NK-92 (cell line): ENCODE measurements around the gene TM2D1.
"Not testable (repeated sequence)": the region's sequence is repeated elsewhere in the genome, so short reads cannot be mapped to it uniquely, and the experiment has no call there.

Experiments
- DNase-seq: peaks from one replicate; lab custom pipeline; 2025; ENCODE audit not compliant: unreplicated experiment; lab: John Stamatoyannopoulos, UW

TM2D1 gene

DNA sequence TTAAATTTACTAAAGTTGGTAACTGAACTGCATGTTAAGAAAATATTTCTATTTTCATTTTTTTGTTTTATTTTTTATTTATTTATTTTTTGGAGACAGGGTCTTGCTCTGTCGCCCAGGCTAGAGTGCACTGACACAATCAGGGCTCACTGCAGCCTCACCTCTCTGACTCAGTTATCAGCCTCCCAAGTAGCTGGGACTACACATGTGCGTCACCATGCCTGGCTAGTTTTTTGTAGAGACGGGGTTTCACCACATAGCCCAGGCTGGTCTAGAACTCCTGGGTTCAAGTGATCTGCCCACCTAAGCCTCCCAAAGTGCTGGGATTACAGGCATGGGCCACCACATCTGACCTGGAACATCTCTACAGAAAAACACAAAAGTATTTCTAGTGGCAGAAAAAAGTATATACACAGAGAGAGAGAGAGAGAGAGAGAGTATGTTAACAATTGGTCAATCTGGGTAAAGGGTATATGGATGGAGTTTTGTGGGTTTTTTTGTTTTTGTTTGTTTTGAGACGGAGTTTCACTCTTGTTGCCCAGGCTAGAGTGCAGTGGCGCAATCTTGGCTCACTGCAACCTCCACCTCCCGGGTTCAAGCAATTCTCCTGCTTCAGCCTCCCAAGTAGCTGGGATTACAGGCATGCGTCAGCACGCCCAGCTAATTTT is 5.8 kb downstream of the TM2D1 start:
- DNase-seq, result not testable (repeated sequence)

DNA sequence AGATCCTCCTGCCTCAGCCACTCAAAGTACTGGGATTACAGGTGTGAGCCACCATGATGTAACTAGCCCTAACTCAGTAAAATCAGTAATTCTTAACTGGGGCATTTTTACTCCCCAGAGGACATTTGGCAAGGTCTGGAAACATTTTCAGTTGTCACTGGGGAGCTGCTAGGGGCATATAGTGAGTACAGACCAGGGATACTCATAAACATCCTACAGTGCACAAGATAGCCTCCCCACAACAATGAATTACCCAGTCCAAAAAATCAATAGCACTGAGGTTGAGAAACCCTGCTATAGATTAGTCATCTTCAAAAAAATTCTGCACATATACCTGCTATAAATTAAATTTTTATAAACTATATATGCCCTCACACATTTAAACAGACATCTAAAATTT is 13.0 kb downstream of the TM2D1 start:
- DNase-seq, result no peak

- not testable (repeated sequence) for DNase-seq
Measured at GRCh38 chr1:61711257-61711656, 13.7 kb downstream of the TM2D1 start.

- no peak for DNase-seq
Measured at GRCh38 chr1:61709908-61710289, 15.0 kb downstream of the TM2D1 start.

DNA sequence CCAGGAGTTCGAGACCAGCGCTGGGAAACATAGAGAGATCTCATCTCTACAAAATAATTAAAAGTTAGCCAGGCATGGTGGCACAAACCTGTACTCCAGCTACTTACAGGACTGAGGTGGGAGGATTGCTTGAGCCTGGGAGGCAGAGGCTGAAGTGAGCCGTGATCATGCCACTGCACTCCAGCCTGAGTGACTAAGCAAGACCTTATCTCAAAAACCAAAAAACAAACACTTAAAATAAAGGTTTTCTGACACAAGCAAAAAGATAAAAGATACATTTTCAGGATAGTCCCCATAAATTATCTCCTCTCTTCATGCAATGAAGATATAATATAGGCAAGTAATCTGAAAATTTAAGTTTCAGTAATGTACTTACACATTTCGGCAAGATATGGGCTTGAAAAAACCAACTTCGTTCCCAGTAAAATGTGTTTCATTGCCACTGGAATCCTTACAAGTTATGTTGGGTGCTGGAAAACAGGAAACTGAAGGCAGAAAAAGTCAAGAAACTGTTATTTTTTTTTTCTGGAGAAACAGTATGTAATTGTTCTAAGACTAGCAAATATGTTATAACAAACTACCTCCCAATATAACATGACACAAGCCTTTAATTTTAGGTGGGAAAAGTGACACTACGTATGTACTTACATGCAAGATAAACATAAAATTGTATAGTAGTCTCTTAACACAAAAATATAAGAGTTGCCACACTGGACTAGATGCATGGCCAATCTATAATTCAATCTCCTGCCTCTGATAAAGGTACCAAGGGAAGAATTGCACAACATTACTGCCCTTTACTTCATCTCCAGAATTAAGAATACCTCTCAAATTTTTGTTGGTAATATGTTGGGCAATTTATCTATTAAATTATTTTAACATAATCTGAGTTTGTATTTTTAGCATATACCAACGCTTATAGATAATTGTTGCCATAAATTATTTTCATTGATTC is 15.7 kb downstream of the TM2D1 start:
- DNase-seq, result no peak

- no peak for DNase-seq
Measured at GRCh38 chr1:61699911-61700851, 24.8 kb downstream of the TM2D1 start.

DNA sequence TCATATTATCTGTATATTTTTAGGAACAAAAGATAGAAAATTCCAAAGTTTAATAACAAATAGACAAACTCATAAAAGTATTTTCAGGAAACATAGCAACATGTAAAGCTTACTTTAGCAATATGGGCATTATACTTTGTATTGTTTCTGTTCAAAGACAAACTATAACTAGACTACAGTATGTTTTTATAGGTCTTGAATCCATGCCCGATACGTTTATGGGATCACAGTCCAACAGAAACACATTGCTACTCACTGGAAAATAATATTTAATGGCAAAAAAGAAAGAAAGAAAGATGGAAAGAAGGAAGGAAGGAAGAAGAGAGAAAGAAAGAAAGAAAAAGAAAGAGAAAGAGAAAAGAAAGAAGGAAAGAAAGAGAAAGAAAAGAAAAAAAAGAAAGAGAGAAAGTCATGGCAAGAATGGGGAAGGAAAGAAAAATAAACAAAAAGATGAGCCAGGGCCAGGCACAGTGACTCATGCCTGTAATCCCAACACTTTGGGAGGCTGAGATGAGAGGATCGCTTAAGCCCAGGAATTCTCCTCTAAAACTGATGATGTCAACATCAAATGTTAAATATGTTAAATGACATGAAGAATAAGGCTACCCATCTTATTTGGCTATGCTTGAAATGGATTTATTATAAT is 32.7 kb downstream of the TM2D1 start:
- no peak for DNase-seq

DNA sequence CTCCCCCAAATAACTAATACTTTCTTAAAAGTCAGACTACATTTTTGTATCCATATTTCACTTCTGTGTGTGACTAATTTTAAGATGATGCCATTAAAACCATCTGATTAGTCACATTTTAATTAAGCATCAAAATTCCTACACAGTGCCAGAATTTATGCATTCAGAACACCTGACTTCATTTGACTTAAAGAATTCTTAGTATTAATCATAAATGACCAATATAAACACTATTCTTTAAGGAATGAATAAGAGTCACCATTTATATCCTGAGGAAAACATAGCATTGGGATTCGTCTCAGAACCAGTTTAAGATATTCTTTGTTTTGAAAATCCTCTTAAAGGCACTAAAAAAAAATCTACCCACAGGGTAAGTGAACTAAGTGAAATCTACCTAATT is 37.0 kb downstream of the TM2D1 start:
- no peak for DNase-seq

DNA sequence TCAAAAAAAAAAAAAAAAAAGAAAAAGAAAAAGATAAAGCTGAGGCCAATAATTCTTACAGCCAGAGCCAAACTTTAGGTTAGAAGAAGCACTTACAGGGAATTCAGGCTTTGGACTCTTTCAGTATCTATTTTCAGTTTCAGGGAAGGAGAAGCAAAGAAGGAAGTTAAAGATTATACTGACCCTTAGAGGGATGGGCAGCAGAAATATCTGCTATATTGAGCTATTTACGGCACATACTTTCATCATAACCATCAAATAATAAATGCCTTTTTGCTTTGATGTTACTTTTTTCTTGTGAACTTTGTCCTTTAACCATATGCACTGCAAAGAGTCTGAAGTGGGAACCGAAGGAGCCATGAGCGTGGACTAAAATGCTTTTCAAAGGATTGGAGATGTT is 42.0 kb downstream of the TM2D1 start:
- no peak for DNase-seq

DNA sequence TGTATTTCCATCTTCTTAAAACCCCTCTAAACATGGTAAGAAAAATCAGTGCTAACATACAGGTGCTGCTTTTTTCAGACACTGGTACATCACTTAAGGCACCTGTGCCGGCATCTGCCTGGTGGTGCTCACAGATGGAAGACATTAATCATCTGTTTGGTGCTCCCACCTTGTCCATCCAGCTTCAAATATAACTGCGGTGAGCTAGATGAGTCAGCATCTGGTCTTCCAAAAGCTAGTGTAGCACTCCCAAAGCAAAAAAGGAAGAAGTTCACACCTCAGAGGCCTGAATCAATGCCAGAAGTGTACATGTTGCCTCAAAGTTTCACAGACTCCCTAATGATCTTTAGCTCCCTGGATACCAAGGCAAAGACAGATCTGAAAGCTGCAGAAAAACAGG is 44.4 kb downstream of the TM2D1 start:
- DNase-seq, result no peak

- not testable (repeated sequence) for DNase-seq
Measured at GRCh38 chr1:61676881-61677280, 48.1 kb downstream of the TM2D1 start.

- no peak for DNase-seq
Measured at GRCh38 chr1:61674221-61674620, 50.7 kb downstream of the TM2D1 start.

DNA sequence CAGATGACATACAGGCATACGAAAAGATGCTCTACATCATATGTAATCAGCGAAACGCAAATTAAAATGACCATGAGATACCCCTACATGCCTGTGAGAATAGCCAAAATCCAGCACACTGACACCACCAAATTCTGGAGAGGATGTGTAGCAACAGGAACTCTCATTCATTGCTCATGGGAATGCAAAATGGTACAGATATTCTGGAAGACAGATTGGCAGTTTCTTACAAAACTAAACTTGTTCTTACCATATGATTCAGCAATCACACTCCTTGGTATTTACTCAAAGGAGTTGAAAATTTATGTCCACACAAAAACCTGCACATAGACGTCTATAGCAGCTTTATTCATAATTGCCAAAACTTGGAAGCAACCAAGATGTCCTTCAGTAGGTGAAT is 52.6 kb downstream of the TM2D1 start:
- DNase-seq, result no peak

DNA sequence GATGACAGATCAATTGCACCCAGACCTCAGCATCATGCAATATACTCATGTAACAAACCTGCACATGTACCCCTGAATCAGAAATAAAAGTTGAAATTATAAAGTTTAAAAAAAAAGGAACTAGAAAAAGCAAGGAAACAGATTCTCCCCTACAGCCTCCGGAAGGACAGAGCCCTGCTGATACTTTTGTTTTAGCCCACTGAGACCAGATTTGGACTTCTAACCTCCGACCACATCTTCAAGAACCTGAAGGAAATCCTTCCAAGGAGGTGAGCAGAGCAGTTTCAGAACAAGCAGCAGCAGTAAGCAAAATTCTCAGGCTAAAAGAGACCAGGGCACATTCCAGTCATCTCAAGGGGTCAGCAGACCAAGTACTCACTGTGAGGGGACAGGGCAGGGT is 54.5 kb downstream of the TM2D1 start:
- DNase-seq, result no peak

GRCh38 chr1:61670016-61670415 is 54.9 kb downstream of the TM2D1 start:
- DNase-seq, result no peak

DNA sequence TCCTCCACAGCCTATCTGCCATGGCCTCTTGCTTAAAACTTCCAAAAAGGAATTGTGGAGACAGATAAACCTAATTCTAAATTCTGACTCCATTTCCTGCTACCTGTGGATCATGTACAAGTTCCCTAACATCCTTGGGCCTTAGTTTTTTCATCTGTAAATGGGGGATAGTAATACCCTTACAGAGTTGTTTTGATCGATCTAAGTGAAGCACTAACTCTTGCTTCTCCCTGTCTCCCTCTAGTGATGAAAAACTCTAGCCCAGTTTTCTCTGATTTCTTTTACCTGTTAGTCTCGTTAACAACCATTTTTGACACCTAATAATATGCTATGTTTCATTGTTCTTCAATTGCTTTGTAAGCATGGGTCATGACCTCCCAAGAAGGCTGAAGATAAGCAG is 65.9 kb downstream of the TM2D1 start:
- no peak for DNase-seq

- DNase-seq, result no peak
Measured at GRCh38 chr1:61655453-61655852, 69.5 kb downstream of the TM2D1 start.

DNA sequence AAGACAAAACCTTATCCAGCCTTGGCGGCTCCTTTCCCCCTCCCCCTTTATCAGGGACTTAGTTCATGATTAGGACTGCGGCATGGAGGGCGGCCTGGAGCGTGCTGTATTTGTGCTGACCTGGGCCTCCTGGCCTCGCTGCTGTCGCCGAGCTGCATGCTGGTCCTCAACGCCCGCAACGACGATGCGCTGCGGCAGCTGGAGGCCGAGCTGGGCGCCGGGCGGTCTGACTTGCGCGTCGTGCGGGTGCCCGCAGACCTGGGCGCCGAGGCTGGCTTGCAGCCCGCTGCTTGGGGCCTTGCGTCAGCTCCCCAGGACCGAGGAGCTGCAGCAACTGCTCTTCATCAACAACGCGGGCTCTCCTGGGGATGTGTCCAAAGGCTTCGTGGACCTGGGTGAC is 70.9 kb downstream of the TM2D1 start:
- DNase-seq, result no peak

- DNase-seq, result no peak
Measured at GRCh38 chr1:61648983-61649742, 75.8 kb downstream of the TM2D1 start.

DNA sequence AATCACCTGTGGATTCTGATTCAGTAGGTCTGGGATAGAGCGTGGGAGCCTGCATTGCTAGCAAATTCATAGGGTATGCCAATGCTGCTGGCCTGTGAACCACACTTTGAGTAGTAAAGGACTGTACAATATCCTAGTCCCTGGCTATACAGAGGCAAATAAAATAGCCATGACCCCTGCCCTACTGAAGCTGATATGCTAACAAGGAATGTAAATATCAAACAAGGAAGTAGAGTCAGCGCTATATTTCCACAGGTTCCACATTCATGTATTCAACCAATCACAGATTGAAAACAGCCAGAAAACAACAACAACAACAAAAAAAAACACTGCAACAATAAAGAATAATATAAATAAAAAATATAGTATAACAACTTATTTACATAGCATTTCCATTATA is 77.8 kb downstream of the TM2D1 start:
- DNase-seq, result no peak
